GM21619 (cell line): ENCODE results near the gene SRRM4.
"Not testable (repeated sequence)": the region's sequence is repeated elsewhere in the genome, so short reads cannot be mapped to it uniquely, and the experiment has no call there.

ENCODE experiments used
- ATAC-seq: cut with Tn5 transposase; IDR thresholded peaks from one replicate; pipeline ENCODE4 v1.9.1; 2021; ENCODE audit not compliant: unreplicated experiment

The SRRM4 gene

GRCh38 chr12:118981285-118982211 is at the start of gene SRRM4:
TSS of gene SRRM4 (plus strand) at chr12:118981541. CDS start at chr12:118981883, 342 bp downstream.
- no peak for ATAC-seq

- ATAC-seq = no peak
Observed at GRCh38 chr12:118946256-118946655, 35.1 kb upstream of the SRRM4 start.

- no peak for ATAC-seq
Observed at GRCh38 chr12:118958520-118958919, 22.8 kb upstream of the SRRM4 start.

GRCh38 chr12:118959348-118959747 is 22.0 kb upstream of the SRRM4 start:
- no peak for ATAC-seq

GRCh38 chr12:118959985-118960560 is 21.3 kb upstream of the SRRM4 start:
- ATAC-seq = no peak

- ATAC-seq = no peak
Observed at GRCh38 chr12:118960865-118961264, 20.5 kb upstream of the SRRM4 start.

- ATAC-seq = no peak
Observed at GRCh38 chr12:118964988-118965387, 16.4 kb upstream of the SRRM4 start.

- no peak for ATAC-seq
Observed at GRCh38 chr12:118970856-118971255, 10.5 kb upstream of the SRRM4 start.

GRCh38 chr12:118972982-118973381 is 8.4 kb upstream of the SRRM4 start:
- no peak for ATAC-seq

GRCh38 chr12:118979763-118980406 is 1.5 kb upstream of the SRRM4 start:
- peak; percentile 64 for ATAC-seq

- ATAC-seq = no peak
Observed at GRCh38 chr12:118980407-118981014, 830 bp upstream of the SRRM4 start.

GRCh38 chr12:118982302-118982701 is 961 bp downstream of the SRRM4 start:
- no peak for ATAC-seq

- no peak for ATAC-seq
Observed at GRCh38 chr12:118982984-118983761, 1.8 kb downstream of the SRRM4 start.

- ATAC-seq = no peak
Observed at GRCh38 chr12:118984161-118984943, 3.0 kb downstream of the SRRM4 start.

GRCh38 chr12:118986050-118986449 is 4.7 kb downstream of the SRRM4 start:
- ATAC-seq = no peak

- ATAC-seq = no peak
Observed at GRCh38 chr12:118999107-118999506, 17.8 kb downstream of the SRRM4 start.

- ATAC-seq = no peak
Observed at GRCh38 chr12:119005085-119005484, 23.7 kb downstream of the SRRM4 start.

- no peak for ATAC-seq
Observed at GRCh38 chr12:119005913-119006312, 24.6 kb downstream of the SRRM4 start.

GRCh38 chr12:119006746-119007145 is 25.4 kb downstream of the SRRM4 start:
- no peak for ATAC-seq

GRCh38 chr12:119008273-119008672 is 26.9 kb downstream of the SRRM4 start:
- ATAC-seq = not testable (repeated sequence)
